EH (cell line): Measurements from ENCODE around the gene DYRK1B.
"Not testable (repeated sequence)": the region's sequence is repeated elsewhere in the genome, so short reads cannot be mapped to it uniquely, and the experiment has no call there.

Source experiments
- DNase-seq: peaks from one replicate; pipeline ENCODE4 v3.0.0-alpha.2; 2015; ENCODE audit warnings: low read depth

The DYRK1B gene

GRCh38 chr19:39808688-39809087 lies 25.3 kb downstream of the DYRK1B start:
- not testable (repeated sequence) for DNase-seq

- DNase-seq, result no peak
Measured at GRCh38 chr19:39807846-39808364, 26.1 kb downstream of the DYRK1B start.

GRCh38 chr19:39805104-39805503 lies 28.9 kb downstream of the DYRK1B start:
- DNase-seq, result peak; percentile 8

- no peak for DNase-seq
Measured at GRCh38 chr19:39802958-39803357, 31.0 kb downstream of the DYRK1B start.

- DNase-seq, result no peak
Measured at GRCh38 chr19:39797083-39797482, 36.9 kb downstream of the DYRK1B start.

GRCh38 chr19:39796000-39796498 lies 37.9 kb downstream of the DYRK1B start:
- no peak for DNase-seq

GRCh38 chr19:39795001-39795400 lies 39.0 kb downstream of the DYRK1B start:
- DNase-seq, result no peak

- DNase-seq, result peak; percentile 78
Measured at GRCh38 chr19:39792999-39793546, 40.9 kb downstream of the DYRK1B start.

GRCh38 chr19:39788244-39788643 lies 45.7 kb downstream of the DYRK1B start:
- no peak for DNase-seq

- DNase-seq, result no peak
Measured at GRCh38 chr19:39780894-39781293, 53.1 kb downstream of the DYRK1B start.

- DNase-seq, result no peak
Measured at GRCh38 chr19:39778763-39779162, 55.2 kb downstream of the DYRK1B start, which contains the start of gene LEUTX. Gene LEUTX, plus strand, starts transcription at chr19:39778854. Its CDS starts 67 bp downstream, at chr19:39778921.
